Keratinocyte (primary cell): ENCODE data around the gene HMCN1. TPM values are rescaled to one million over a fixed set of nuclear protein-coding genes. Genes with fewer than 3 reads are reported as not detected.

Source experiments
- DNase-seq: peaks from one replicate; pipeline ENCODE4 v3.0.0-alpha.2; 2011; ENCODE audit warnings: low read depth, missing footprints, low spot score
- FAIRE-seq: peaks from 2 replicates; lab custom pipeline; 2011; peaks lifted over from hg19 to GRCh38; lab: Jason Lieb, UNC
- H2AFZ ChIP-seq: 2 replicates; pipeline ENCODE4 v1.6.0; 2012; ENCODE audit warnings: low read length, control low read depth, inconsistent platforms; ENCODE audit not compliant: control insufficient read depth
- H3K27ac ChIP-seq: 2 replicates; pipeline ENCODE4 v1.5.1; 2011; ENCODE audit warnings: low read length; ENCODE audit not compliant: control insufficient read depth, insufficient read depth
- H3K27me3 ChIP-seq: 3 replicates; pipeline ENCODE4 v1.6.0; 2011; ENCODE audit warnings: low read length; ENCODE audit not compliant: control insufficient read depth, insufficient read depth; ENCODE audit errors: extremely low read depth
- H3K36me3 ChIP-seq, 2 experiments: 2 replicates in 1 of 2; 3 replicates in 1 of 2; pipeline ENCODE4 v1.5.1; 2011; ENCODE audit warnings: low read length in 2 of 2, mild to moderate bottlenecking in 1 of 2; ENCODE audit not compliant: control insufficient read depth in 2 of 2, insufficient read depth in 2 of 2; ENCODE audit errors: extremely low read depth in 1 of 2
- H3K4me1 ChIP-seq: 3 replicates; pipeline ENCODE4 v1.5.1; 2011; ENCODE audit warnings: low read length; ENCODE audit not compliant: control insufficient read depth, insufficient read depth; ENCODE audit errors: extremely low read depth
- H3K4me2 ChIP-seq: 3 replicates; pipeline ENCODE4 v1.6.0; 2011; ENCODE audit warnings: low read depth, low read length; ENCODE audit not compliant: control insufficient read depth, insufficient read depth; ENCODE audit errors: extremely low read depth
- H3K4me3 ChIP-seq, 3 experiments: fragments of 200-600 bp in 1 of 3; sonication (generic) in 1 of 3; 2 replicates in 2 of 3; 3 replicates in 1 of 3; pipeline ENCODE4 v1.5.1; 2011 to 2016; ENCODE audit warnings: low read length in 3 of 3, mild to moderate bottlenecking in 3 of 3, control low read depth in 2 of 3, inconsistent platforms in 1 of 3, low read depth in 1 of 3, mixed read lengths in 1 of 3, mixed run types in 1 of 3, moderate library complexity in 1 of 3; ENCODE audit not compliant: control insufficient read depth in 2 of 3, insufficient read depth in 2 of 3; ENCODE audit errors: extremely low read depth in 1 of 3
- H3K79me2 ChIP-seq: 2 replicates; pipeline ENCODE4 v1.6.0; 2012; ENCODE audit warnings: low read length; ENCODE audit not compliant: control insufficient read depth, insufficient read depth
- H3K9ac ChIP-seq: 3 replicates; pipeline ENCODE4 v1.6.0; 2011; ENCODE audit warnings: low read length; ENCODE audit not compliant: control insufficient read depth, insufficient read depth; ENCODE audit errors: extremely low read depth
- H3K9me1 ChIP-seq: 3 replicates; pipeline ENCODE4 v1.6.0; 2011; ENCODE audit warnings: low read length; ENCODE audit not compliant: control insufficient read depth, insufficient read depth; ENCODE audit errors: extremely low read depth
- H3K9me3 ChIP-seq: 2 replicates; pipeline ENCODE4 v1.5.1; 2012; ENCODE audit warnings: low read depth, low read length; ENCODE audit not compliant: control insufficient read depth
- H4K20me1 ChIP-seq: 3 replicates; pipeline ENCODE4 v1.6.0; 2011; ENCODE audit warnings: low read length; ENCODE audit not compliant: control insufficient read depth, insufficient read depth; ENCODE audit errors: extremely low read depth
- CTCF ChIP-seq, 3 experiments: IDR thresholded peaks in 1 of 3; conservative IDR thresholded peaks in 1 of 3; optimal IDR thresholded peaks in 1 of 3; 2 replicates in 2 of 3; 3 replicates in 1 of 3; pipeline versions ENCODE3 to v1.5.1; 2011; ENCODE audit warnings: low read length in 3 of 3, mild to moderate bottlenecking in 3 of 3, moderate library complexity in 2 of 3, control low read depth in 1 of 3, inconsistent platforms in 1 of 3; ENCODE audit not compliant: insufficient read depth in 2 of 3; ENCODE audit errors: extremely low read depth in 1 of 3
- EZH2 ChIP-seq: IDR thresholded peaks from one replicate; pipeline ENCODE4 v1.6.1; 2012; ENCODE audit warnings: inconsistent platforms, mild to moderate bottlenecking, low read length, moderate library complexity
- dilution Hi-C: fragments of 300-500 bp; cut with MboI; formaldehyde crosslinking; loops from one replicate; pipeline ENCODE4 v1.7.0; 2020; ENCODE audit warnings: low sequenced_read_pairs; ENCODE audit not compliant: extremely low pct_ligation_motif_present
- polyA plus RNA-seq, 5 experiments: library from polyadenylated mRNA; depleted of rRNA in 3 of 5; stranded (reverse) in 3 of 5; stranded (forward) in 1 of 5; unstranded in 1 of 5; fragments of >200 nt; gene quantifications; 1 replicate in 1 of 5; 2 replicates in 3 of 5; 3 replicates in 1 of 5; pipeline versions ENCODE4 v1.2.1 to v1.2.3, GENCODE V29; 2011 to 2012; ENCODE audit warnings: missing spikeins in 2 of 5, low read depth in 1 of 5, low replicate concordance in 1 of 5

HMCN1 gene
- polyA plus RNA-seq, 1 donor (not counting 4 experiments of a cell fraction or from before 2014, with no cell fraction given) = 1.8 TPM

GRCh38 chr1:185920602-185921001, 186.4 kb downstream of the HMCN1 start:
- Histone ChIP-seq H3K9me1 (no peaks in the 10 kb centered on the region), H3K9me3 (no peaks in the 10 kb centered on the region), H3K36me3 (no peaks in the 10 kb centered on the region), H2AFZ (no peak overlapping the region), H3K4me3 (no peak overlapping the region), H4K20me1 (no peaks in the 10 kb centered on the region), H3K79me2 (no peaks in the 10 kb centered on the region), H3K4me2 (no peak overlapping the region), H3K9ac (no peak overlapping the region), H3K4me1 (no peaks in the 10 kb centered on the region), H3K27ac (no peak overlapping the region), H3K27me3 (no peaks in the 10 kb centered on the region)
- TF ChIP-seq CTCF (optimal IDR thresholded peaks at IDR 0.05 in 1 of 3, IDR thresholded peaks at IDR 0.05 in 1 of 3, conservative IDR thresholded peaks at IDR 0.05 in 1 of 3; ENCODE audit: extremely low read depth in 1 of 3, insufficient read depth in 2 of 3, low read length in 3 of 3) (no peak), EZH2 (no peak)
- dilution Hi-C loops = no loop called here
- no peak for FAIRE-seq
- no peak for DNase-seq

GRCh38 chr1:185921636-185922035, 187.4 kb downstream of the HMCN1 start:
- Histone ChIP-seq H3K4me1 (no peaks in the 10 kb centered on the region), H3K9me1 (no peaks in the 10 kb centered on the region), H3K9ac (no peak overlapping the region), H2AFZ (no peak overlapping the region), H3K36me3 (no peaks in the 10 kb centered on the region), H3K4me2 (no peak overlapping the region), H3K27ac (no peak overlapping the region), H4K20me1 (no peaks in the 10 kb centered on the region), H3K27me3 (no peaks in the 10 kb centered on the region), H3K79me2 (no peaks in the 10 kb centered on the region), H3K9me3 (no peaks in the 10 kb centered on the region), H3K4me3 (no peak overlapping the region)
- TF ChIP-seq CTCF (optimal IDR thresholded peaks at IDR 0.05 in 1 of 3, IDR thresholded peaks at IDR 0.05 in 1 of 3, conservative IDR thresholded peaks at IDR 0.05 in 1 of 3; ENCODE audit: extremely low read depth in 1 of 3, insufficient read depth in 2 of 3, low read length in 3 of 3) (no peak), EZH2 (no peak)
- DNase-seq (no peak), FAIRE-seq (no peak)
- dilution Hi-C loops = no loop called here
